ENCODE data around the gene GBX2.
A peak's percentile ranks its signal among the peaks of the same experiment; 100 is the strongest.

GBX2 gene

DNA sequence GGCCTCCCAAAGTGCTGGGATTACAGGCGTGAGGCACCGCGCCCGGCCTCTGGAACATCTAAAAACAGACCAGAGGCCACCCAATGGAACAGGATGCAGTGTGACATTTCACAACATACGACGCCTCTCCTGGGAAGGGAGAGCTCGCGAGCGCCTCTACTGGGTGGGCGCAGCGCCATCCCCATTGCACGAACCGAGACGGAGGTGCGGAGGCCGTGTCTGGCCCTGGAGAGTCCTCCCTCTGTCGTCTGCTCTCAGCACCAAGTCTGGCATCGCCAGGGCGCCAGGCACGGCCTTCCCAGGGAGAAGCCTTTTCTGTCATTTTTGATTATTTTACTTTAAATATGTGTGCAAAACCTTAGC is 9.4 kb upstream of the GBX2 start:
- peak overlapping the region; percentile 15; the same call in 1 of the 2 replicates for H3K27ac ChIP-seq
- no peak for TF ChIP-seq ZFX (IDR thresholded peaks at IDR 0.05; ENCODE audit: borderline replicate concordance)
- TF ChIP-seq, protein P1, sequence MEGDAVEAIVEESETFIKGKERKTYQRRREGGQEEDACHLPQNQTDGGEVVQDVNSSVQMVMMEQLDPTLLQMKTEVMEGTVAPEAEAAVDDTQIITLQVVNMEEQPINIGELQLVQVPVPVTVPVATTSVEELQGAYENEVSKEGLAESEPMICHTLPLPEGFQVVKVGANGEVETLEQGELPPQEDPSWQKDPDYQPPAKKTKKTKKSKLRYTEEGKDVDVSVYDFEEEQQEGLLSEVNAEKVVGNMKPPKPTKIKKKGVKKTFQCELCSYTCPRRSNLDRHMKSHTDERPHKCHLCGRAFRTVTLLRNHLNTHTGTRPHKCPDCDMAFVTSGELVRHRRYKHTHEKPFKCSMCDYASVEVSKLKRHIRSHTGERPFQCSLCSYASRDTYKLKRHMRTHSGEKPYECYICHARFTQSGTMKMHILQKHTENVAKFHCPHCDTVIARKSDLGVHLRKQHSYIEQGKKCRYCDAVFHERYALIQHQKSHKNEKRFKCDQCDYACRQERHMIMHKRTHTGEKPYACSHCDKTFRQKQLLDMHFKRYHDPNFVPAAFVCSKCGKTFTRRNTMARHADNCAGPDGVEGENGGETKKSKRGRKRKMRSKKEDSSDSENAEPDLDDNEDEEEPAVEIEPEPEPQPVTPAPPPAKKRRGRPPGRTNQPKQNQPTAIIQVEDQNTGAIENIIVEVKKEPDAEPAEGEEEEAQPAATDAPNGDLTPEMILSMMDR (IDR thresholded peaks at IDR 0.05): peak; percentile 90; the same call in 1 of the 2 replicates

DNA sequence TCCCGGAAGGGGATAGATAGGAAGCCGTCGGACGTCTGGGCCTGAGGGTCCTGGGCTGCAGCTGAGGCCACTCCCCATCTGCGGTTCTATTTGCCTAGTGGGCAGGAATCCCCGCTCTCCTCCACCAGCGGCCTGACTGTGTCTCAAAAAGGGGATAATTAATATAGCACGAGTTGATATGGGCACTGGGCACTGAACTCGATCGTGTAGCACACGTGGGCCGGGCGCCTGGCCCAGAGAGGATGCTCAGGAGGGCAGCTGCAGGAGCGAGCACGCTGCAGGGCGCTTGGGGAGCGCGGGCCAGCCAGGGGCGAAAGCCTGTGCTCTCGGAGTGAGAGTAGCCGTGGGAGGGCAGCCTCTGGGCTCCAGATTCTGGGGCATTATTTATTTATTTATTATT is 8.8 kb upstream of the GBX2 start:
- TF ChIP-seq ZFX (IDR thresholded peaks at IDR 0.05; ENCODE audit: borderline replicate concordance): no peak
- TF ChIP-seq, protein P1 (IDR thresholded peaks at IDR 0.05): no peak
- no peak overlapping the region for H3K27ac ChIP-seq

DNA sequence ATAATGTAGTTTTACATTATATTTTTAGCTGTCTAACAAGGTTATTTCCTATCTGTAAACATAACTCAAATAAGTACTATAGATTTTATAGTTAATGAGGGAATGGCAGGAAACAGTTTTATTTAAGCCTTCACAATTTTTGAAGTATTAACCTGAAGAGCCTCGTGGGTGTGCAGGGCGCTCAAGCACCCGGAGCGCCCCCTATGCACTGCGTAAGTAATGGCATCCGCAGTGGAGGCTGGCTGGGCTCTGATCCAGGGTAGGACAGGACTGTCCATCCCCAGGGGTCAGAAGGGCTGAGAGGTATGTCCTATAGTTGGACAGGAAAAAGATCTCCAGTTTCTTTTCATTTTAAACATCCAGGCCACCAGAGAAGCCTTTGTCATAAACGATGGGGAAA is 8.2 kb upstream of the GBX2 start:
- H3K27ac ChIP-seq: no peak overlapping the region
- no peak for TF ChIP-seq ZFX (IDR thresholded peaks at IDR 0.05; ENCODE audit: borderline replicate concordance)
- TF ChIP-seq, protein P1 (IDR thresholded peaks at IDR 0.05): peak; percentile 83

DNA sequence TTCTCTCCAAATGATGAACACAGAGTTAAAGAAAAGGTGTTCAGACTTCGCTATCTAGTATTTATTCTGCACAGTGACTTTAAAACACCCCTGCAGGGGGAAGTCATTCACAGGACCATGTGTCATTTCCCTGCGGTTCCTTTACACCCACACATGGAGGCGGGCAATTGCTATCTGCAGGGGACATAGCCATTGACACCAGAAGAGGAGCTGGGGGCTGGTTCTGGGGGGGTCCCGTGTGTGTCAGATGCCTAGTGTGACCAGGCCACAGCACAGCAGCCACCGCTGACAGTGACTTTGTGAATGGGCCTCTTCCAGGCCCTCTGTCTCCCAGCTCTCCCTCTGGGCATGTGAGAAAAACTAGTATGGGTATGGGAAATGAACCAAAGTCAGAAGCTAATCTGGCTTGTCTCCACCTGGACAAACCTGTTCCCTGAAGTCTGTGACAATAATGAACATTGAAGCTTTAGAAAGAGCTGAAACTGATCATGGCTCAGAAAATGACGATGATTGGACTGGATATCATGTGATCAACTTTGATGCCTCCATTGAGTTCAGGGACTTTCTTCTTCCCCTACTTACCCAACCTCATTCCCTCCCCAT is 7.5 kb upstream of the GBX2 start:
- TF ChIP-seq ZFX (IDR thresholded peaks at IDR 0.05; ENCODE audit: borderline replicate concordance): no peak
- TF ChIP-seq, protein P1 (IDR thresholded peaks at IDR 0.05): no peak
- H3K27ac ChIP-seq: no peak overlapping the region

DNA sequence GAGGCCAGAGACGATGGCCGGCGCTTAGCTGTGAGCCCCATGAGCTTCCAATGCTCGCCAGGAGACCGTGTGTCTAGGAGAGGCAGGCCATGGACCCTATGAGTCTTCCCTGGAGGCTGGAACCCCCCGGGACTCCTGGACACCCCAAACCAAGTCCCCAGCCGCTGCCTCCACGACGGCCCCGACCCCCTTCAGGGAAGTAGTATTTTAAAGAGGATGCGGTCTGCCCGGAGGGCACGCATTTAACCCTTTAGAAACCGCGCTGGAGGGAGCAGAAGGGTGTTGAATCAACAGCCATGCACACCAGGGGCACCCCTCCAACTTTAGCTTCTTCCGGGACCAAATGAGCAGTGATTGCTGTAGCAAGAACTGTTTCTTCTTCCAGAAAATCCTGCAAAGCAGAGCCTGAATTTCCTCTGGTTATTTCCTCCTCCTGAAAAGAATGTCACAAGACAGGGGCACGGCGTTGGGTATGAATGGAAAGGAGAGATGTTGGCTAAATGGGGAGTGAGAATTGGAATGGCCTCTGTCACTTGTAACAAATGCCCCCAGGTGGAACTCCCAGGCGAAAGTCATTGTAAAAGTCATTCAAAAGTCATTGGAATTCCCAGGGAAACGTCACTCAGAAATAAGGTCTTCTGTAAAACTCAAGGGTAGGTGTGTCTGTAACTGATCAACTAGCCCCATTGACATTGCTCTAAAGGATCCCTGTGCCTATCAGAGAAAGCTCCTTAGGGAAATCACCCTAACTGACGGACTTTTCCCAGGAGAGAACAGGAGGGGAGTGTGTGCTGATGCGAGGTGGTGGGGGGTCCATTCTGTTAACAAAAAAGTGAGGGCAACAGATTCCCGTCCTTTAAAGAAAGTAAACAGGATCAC is 5.8 kb upstream of the GBX2 start:
- TF ChIP-seq, protein P1 (IDR thresholded peaks at IDR 0.05): no peak
- TF ChIP-seq ZFX (IDR thresholded peaks at IDR 0.05; ENCODE audit: borderline replicate concordance): no peak
- no peak overlapping the region for H3K27ac ChIP-seq

DNA sequence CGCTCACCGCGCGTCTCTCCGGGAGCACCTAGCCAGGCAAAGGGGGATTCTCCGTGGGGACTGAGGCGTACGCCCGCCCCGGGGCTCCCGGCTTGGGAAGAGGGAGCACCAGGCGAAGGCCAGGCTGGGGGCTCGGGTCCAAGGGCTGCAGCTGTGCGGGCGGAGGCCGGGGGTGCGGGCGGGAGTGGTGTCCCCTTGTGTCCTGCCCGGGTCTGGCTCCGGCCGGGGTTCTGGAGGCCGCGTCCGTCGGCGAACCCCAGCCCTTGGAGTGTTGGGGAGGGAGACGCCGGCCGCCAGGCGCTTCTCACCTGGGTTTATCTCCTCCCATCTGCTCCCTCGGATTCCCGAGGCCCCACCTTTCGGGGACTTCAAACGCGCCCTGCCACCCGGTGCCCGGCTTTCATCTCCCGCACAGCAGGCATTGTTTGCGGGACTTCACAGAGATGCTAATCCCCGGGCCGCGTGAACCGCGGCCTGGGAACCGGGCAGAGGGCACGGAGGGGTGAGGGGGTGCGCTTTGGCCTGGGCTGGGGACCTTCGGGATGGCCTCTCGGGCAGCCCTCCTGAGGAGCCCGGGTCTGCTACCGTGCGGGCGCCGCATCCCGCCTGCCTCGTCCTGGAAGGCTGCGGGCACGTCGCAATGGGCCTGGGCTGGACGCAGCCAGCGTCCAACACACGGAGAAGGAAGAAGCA is 5.0 kb upstream of the GBX2 start:
- H3K27ac ChIP-seq: no peak overlapping the region
- TF ChIP-seq, protein P1 (IDR thresholded peaks at IDR 0.05): no peak
- TF ChIP-seq ZFX (IDR thresholded peaks at IDR 0.05; ENCODE audit: borderline replicate concordance): no peak

Measured in 22Rv1 (cell line).